K562 (cell line): ENCODE results near the gene TRAK1. TPM values are rescaled to one million over a fixed set of nuclear protein-coding genes. Genes with fewer than 3 reads are reported as not detected.

Source experiments
- CTBP1 ChIP-seq: fragments of 450-650 bp; IDR thresholded peaks from 2 replicates; pipeline ENCODE4 v1.6.1; 2016; ENCODE audit warnings: borderline replicate concordance
- RBBP5 ChIP-seq: fragments of 200-600 bp; sonication (generic); IDR thresholded peaks from 2 replicates; pipeline ENCODE4 v1.6.1; 2012; ENCODE audit warnings: borderline replicate concordance, mild to moderate bottlenecking, low read length, control low read depth, inconsistent platforms; ENCODE audit not compliant: insufficient read depth, poor library complexity, severe bottlenecking
- ZNF140 ChIP-seq: fragments of 250-450 bp; sonication (Bioruptor Pico); IDR thresholded peaks from 2 replicates; pipeline ENCODE4 v1.8.0; 2021; ENCODE audit warnings: moderate library complexity, mild to moderate bottlenecking, inconsistent platforms
- polyA plus RNA-seq, 8 experiments: library from polyadenylated mRNA; depleted of rRNA in 4 of 8; stranded (reverse) in 5 of 8; unstranded in 3 of 8; fragments of >200 nt; fragmentation: Nextera tagmentation in 2 of 8; fragmentation: Illumina TruSeq in 1 of 8; extraction: Ambion mirVana in 2 of 8; extraction: Trizol in 1 of 8; gene quantifications; 2 replicates each; pipeline versions ENCODE4 v1.2.1 to v1.2.3, GENCODE V29; 2011 to 2014; ENCODE audit warnings: inconsistent platforms in 1 of 8, missing spikeins in 1 of 8
- small RNA-seq: library from RNA; depleted of rRNA; stranded (forward); fragments of <200 nt; gene quantifications from one replicate; pipeline ENCODE3, GENCODE V24; 2014
- total RNA-seq, 7 experiments: library from RNA; depleted of rRNA in 6 of 7; stranded (reverse); fragments of >200 nt in 6 of 7; fragmentation: Illumina TruSeq in 2 of 7; extraction: Trizol in 2 of 7; gene quantifications; 2 replicates each; pipeline versions ENCODE4 v1.2.1 to v1.2.3, GENCODE V29; 2011 to 2021; ENCODE audit warnings: low replicate concordance in 1 of 7

The TRAK1 gene
- total and polyA plus RNA-seq, 9 of the 15 experiments (the other 6 are each of a cell fraction or from before 2014, with no cell fraction given) = 5.3 to 28.5 (median 17.5) TPM

- TF ChIP-seq RBBP5 (no peak), CTBP1 (no peak), ZNF140 (no peak)
Observed at GRCh38 chr3:42275217-42275616, 184.1 kb downstream of the TRAK1 start (continued).

Small RNAs within 50 kb of the gene (small RNA-seq; reads per million reads assigned to genes)
- gene RNU4-78P = not detected

Other genes starting within 250 kb of the TRAK1 start
- gene ULK4, start 129.3 kb upstream of the TRAK1 start, total RNA-seq (2014; rRNA removed) = 2.9 and 5.7 TPM in 2 replicates
- gene ULK4, start 129.3 kb upstream of the TRAK1 start, total RNA-seq (2014; rRNA removed; fragmentation: Illumina TruSeq; extraction: Trizol) = 5.2 and 5.9 TPM in 2 replicates
- gene ULK4, start 129.3 kb upstream of the TRAK1 start, total RNA-seq (2015; rRNA removed; fragmentation: Illumina TruSeq; extraction: Trizol) = 4.6 and 4.8 TPM in 2 replicates
- gene ULK4, start 129.3 kb upstream of the TRAK1 start, total RNA-seq (2021) = 3.1 and 3.3 TPM in 2 replicates
- 2.1 and 3.2 TPM in 2 replicates for gene ULK4, start 129.3 kb upstream of the TRAK1 start, polyA plus RNA-seq (2011; rRNA removed)
- 3.0 and 3.7 TPM in 2 replicates for gene ULK4, start 129.3 kb upstream of the TRAK1 start, polyA plus RNA-seq (2014; fragmentation: Illumina TruSeq; extraction: Trizol)
- 1 to 10 TPM; 3.4 to 5.4 TPM for gene ULK4, start 129.3 kb upstream of the TRAK1 start, polyA plus RNA-seq (2014; fragmentation: Nextera tagmentation; extraction: Ambion mirVana)
- 2.9 and 3.5 TPM in 2 replicates for gene ULK4, start 129.3 kb upstream of the TRAK1 start, polyA plus RNA-seq (2014; rRNA removed)
- 0.29 TPM in 1 of 2 replicates, not detected in the other for gene CCK, start 174.8 kb downstream of the TRAK1 start, total RNA-seq (2014; rRNA removed)
- gene CCK, start 174.8 kb downstream of the TRAK1 start, total RNA-seq (2014; rRNA removed; fragmentation: Illumina TruSeq; extraction: Trizol) = not detected in 2 replicates
- not detected in 2 replicates for gene CCK, start 174.8 kb downstream of the TRAK1 start, total RNA-seq (2015; rRNA removed; fragmentation: Illumina TruSeq; extraction: Trizol)
- gene CCK, start 174.8 kb downstream of the TRAK1 start, total RNA-seq (2021) = not detected in 2 replicates
- gene CCK, start 174.8 kb downstream of the TRAK1 start, polyA plus RNA-seq (2011; rRNA removed) = not detected in 2 replicates
- not detected in 2 replicates for gene CCK, start 174.8 kb downstream of the TRAK1 start, polyA plus RNA-seq (2014; fragmentation: Illumina TruSeq; extraction: Trizol)
- not detected for gene CCK, start 174.8 kb downstream of the TRAK1 start, polyA plus RNA-seq (2014; fragmentation: Nextera tagmentation; extraction: Ambion mirVana)
- not detected in 2 replicates for gene CCK, start 174.8 kb downstream of the TRAK1 start, polyA plus RNA-seq (2014; rRNA removed)